GM19452 (cell line): ENCODE data around the gene NCF2.

Experiments
- ATAC-seq: cut with Tn5 transposase; IDR thresholded peaks from one replicate; pipeline ENCODE4 v1.9.1; 2021; ENCODE audit not compliant: unreplicated experiment

Gene NCF2

DNA sequence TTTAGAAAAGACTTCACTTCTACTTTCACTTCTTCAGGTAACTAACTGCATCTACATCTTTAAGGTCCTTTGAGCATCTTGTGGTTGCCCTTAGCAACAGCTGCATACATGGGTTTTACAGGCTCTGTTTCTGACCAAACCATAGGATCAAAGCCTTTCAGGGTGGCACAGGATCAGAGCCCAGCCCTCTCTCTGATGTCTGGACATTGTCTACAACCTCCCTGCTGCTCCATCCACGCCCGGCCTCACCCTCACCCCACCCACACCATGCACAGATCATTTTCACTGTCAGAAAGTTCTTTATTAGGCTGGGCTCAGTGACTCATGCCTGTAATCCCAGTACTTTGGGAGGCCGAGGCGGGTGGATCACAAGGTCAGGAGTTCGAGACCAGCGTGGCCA is 5.2 kb downstream of the NCF2 start:
- ATAC-seq = no peak

DNA sequence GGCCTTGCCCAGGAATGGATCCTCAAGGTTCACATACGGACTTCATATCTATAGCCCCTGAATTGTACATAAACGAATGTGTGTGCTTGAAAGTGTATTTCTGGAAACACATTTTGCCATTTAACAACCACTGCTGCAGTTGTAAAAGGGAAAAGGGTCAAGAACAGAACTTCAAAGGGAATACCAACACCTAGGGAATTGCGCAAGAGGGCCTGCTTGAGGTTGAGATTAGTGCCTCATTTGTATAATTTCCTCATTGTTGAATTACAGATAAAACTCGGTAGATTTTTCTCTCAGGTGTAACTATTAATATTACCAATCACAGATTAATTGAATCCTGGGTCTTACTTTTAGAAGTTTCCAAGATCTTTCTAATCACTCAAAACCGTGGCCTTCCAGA is 6.1 kb downstream of the NCF2 start:
- ATAC-seq = no peak

DNA sequence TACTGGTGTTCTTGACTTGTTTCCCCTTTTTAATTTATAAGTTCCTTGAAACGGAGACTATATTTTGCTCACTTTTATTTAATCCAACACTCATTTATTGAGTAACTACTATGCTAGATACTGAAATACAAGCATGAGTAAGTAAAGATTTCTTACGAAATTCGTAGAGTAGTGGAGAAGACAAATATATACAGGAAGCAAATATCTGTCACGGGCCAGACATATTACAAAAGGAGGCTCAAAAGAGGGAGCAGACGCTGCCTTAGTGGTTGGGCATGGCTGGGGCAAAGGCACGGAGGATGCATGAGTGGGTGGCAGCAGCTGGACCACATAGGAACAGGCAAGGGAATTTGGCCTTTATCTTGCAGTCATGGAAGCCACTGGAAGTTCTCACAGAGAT is 6.8 kb downstream of the NCF2 start:
- no peak for ATAC-seq

DNA sequence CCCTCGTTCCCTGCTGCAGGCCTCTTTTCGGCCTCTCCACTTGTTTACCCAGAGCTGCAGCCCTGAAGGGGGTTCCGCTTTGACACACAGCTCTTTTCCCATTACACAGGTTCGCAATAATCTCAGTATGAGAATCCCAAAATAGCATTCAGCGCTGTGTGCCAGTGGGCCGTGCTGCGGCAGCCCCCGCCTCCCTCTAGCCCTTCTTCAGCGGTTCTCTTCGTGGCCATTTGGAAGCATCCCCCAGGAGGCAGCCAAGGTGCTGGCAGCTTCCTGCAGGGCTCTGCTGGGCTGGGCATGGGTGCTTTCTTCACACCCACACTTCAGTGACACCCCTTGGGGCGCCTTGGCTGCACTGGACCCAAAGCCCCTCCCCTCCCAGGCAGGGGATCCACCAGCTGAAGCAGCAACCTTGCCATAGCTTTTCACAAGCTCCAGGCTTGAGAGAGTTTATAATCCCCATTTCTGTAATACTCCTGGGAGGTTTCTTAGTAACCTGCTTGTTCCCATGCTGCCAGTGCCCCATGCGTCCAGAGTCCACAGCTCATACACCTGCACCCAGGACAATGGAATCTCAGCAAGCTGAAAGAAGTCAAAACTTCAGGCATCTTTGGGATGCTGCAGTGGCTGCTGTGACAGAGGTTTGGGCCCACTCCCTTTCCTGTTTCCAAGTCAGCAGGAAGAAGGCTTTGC is 8.1 kb downstream of the NCF2 start:
- ATAC-seq = no peak

DNA sequence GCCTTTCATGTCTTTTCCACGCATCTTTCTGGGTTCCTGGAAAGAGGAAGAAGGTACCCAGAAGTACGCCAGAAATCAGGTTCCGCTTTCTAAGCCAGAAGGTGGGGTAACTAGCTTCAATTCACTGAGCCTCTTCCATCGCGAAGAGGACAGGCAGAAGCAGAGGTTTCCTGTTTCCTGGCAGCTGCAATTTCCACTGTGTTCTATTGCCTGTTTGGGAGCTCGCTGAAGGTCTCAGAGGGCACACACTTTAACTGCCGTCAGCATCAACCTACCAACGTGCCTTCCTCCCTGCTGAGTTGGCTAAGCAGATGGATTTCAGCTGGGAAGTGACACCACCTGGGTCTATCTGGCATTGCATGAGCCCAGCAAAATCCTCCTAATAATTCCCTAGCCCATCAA is 10.0 kb downstream of the NCF2 start:
- ATAC-seq = no peak

DNA sequence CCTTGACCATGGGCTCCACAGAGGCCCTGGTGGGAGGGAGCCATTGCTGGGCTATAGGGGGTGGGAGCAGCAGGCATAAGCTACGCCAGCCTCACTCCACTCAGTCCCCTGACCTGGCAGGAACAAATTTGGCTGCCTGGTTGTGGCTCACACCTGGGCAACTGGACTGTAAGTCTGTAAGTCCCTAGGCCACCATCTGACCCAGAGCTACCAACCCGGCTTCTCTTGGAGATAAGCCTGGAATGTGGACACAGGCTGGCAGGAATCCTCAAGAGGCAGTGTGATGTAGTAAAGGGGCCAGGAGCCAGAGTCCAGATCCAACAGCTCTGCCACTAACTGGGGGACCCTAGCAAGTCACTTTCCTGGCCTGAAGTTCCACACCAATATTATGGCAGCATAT is 11.4 kb downstream of the NCF2 start:
- no peak for ATAC-seq

DNA sequence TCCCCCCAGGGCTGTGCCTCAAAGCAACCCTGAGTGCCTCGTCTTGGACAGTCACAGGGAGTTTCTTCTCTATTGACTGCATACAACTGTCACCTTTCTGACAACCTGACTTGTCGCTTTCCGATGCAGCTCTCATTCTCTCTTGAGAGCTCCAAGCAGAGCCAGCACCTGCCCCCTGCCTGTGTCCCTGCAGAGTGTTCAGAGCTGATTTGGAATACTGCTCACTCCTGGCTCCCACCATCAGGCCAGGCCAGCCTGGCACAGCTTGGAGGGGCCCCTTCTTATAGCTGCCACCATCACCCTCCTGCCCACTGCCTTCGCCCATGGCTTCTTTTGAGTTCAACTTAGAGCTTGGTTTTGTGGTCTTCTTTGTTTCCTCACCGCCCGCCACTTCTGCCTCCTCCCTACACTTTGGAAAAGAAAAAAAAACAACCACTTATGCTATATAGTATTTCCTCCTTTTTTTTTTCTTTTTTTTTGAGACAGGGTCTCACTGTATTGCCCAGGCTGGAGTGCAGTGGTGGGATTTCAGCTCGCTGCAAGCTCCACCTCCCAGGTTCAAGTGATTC is 12.3 kb downstream of the NCF2 start:
- ATAC-seq = no peak

DNA sequence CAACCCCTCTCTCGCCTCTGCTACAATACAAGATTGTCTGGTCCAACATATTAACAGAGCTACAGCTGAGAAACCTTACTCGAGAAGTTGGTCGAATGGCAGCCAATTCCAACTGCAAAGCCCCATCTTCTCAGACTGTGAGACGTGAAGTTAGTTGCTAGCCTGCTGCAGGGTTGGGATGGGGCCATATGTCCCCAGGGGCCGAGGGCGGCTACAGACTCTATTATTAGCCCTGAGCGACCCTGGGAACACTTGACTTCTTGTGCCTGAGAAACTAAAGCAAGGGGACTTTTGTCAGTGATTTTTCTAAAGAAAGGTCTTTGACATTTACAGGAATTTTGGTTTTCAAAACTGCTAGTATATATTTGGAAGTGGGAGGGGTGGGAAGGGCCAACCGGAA is 13.7 kb downstream of the NCF2 start:
- no peak for ATAC-seq

DNA sequence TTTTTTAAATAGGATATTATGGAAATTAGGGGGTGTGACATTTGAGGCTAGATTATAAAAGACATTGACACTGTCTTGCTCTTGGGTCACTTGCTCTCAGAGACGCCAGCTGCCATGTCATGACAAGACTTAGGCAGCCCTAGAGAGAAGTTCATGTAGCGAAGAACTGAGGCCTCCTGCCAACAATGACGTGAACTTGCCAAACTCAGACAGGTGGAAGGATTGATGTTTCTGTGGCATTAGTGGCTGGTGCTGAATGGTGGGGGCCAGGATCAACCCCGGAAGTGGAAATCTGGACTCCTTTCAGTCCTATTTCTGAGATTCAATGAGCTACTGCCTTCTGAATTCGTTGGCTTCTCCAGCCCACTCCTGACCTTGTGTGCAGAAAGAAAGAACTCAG is 14.7 kb downstream of the NCF2 start:
- ATAC-seq = no peak

DNA sequence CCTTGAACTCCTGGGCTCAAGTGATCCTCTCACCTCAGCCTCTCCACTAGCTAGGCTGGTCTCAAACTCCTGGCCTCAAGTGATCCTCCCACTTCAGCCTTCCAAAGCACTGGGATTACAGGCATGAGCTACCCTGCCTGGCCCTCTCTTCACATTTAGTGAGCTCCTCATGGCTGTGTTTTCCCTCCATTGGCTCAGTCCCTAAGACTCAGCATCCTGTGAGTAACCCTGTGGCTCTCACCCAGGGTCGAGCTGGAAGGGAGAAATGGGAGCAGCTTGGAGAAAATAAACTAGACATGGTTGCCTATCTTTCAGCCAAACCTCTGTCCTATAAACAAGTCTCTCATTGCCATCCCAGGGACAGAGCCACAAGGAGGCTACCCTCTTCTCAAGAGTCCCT is 17.5 kb downstream of the NCF2 start:
- ATAC-seq = no peak

DNA sequence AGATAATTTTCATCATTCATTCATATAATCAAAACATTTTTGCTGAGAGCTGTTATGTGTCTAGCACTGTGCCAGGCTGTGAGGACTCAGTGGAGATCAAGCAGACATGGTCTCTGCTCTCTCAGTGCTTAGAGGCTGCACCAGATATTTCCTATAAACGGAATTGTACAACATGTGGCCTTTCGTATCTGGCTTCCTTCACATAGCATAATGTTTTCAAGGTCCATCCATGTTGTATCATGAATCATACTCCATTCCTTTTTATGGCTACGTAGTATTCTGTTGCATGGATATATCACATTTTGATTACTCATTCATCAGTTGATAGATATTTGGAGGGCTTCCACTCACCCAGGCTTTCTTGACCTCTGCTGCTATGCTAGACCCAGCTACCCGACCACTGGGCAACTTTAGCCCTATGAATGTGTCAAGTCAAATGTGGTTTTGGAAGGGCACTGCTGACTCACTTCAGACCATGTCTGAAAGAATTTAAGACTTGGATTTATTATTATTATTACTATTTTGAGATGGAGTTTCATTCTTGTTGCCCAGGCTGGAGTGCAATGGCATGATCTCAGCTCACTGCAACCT is 18.5 kb downstream of the NCF2 start:
- no peak for ATAC-seq

DNA sequence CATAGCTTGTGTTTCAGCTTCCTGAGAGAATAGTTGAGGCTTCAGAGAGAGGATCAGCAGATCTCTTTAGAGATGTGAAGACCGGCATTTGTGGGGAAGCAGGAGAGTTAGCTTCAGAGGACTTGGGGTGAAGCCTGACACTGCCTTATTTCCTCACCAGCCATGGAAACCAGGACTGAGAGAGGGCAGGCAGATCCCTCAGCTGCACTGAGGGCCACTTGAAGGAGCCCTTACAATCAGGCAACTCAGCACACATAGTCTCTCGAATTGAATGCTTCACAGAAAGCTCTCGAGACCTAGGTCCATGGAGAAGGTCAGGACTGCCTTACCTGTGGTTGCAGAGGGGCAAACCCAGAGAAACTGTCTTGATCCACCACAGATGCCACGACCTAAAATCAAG is 19.8 kb downstream of the NCF2 start:
- no peak for ATAC-seq

DNA sequence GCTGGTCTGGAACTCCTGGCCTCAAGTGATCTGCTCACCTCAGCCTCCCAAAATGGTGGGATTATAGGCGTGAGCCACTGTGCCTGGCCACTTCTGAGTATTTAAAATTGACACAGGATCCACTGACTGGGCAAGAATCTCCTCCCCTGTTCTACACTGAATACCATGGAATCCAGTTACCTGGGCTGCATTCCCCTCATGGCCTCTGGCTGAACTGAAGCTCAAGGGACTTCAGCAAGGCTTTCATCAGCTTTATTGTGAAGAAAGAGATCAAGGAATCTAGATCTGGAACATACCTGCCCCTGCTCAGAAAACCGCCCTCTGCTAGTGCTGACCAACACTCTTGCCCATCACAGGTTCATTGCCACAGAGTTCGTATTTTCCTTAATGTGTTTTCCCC is 20.5 kb downstream of the NCF2 start:
- ATAC-seq = no peak

DNA sequence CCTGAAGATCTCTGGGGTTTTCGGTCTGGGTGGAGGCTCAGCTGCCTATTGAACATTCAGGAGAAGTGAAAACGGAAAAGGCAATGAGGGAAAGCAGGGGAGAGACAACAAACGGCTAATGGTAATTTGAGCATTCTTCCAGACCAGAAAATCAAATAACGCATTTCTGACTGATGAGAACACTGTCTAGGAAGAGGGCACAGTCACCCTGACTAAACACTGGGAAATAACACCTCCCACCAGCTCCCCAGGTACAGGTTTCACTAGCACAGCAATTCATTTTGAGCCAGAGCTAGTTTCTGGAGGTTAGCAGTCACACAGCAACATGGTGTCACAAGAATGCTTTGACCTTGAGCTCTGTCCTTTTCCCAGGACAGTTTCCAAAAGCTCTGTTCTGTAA is 21.1 kb downstream of the NCF2 start:
- no peak for ATAC-seq

DNA sequence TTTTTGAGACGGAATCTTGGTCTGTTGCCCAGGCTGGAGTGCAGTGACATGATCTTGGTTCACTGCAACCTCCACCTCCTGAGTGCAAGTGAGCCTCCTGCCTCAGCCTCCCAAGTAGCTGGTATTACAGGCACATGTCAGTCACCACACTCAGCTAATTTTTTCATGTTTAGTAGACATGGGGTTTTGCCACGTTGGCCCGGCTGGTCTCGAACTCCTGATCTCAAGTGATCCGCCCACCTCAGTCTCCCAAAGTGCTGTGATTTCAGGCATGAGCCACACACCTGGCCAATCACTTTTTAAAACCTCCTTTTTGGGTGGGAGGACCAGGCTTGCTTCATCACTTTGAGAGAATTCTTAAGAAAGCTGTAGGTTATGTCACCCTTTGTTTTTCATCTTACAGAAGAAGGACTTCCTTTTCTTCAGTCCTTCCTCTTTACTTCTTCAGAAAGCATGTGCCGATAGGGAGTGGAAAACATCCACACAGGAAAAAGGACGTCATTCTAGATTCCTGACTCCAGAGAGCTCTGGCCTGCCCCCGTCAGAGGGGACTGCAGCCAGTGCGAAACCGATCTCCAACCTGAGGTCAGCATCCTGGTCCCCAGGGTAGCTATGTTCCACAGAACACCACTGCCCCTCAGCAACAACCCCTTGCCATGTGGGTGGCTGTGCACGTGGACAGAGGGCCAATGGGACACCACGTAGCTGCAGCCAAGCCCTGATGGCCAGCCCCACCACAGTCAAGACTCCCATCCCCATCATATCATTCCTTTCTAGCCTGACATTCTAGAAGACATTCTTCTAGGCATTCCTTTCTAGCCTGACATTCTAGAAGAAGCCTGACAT is 21.9 kb downstream of the NCF2 start:
- ATAC-seq = no peak

DNA sequence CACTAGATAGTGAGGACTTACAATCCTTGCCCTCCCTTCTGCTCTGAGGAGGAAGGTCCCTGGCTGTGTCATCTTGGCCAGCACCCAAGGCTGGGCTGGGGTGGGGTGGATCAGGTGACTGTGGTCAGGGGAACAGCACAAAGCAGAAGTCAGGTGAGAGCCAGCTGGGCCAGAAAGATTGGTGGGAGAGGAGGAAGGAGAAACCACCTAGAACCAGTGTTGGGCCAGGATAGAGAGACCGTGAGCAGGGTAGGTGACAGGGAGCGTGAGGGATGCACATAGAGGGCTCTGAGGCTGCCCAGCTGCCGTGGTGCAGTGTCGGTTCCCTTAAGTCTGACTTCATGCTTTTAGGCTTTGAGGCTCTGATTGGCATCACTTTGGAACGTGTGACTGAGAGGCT is 22.7 kb downstream of the NCF2 start:
- peak; percentile 50 for ATAC-seq

DNA sequence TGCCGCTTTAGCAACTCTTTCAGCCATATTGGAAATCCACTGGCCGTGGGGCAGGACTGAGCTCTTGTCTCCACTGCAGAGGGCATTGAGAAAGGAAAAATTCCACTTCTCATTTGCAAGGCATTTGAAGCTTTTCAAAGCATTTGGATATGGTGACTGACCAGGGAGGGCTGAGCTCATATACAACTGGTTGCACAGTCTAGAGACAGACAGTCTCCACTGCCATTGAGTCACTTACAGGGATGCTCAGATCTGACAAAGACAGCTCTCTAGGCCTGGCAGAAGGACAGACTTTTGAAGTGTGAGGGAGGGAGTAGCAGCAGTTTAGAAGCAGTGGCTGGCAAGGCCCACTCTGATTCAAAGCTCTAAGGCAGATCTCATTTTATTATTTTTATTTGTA is 24.2 kb downstream of the NCF2 start:
- no peak for ATAC-seq

DNA sequence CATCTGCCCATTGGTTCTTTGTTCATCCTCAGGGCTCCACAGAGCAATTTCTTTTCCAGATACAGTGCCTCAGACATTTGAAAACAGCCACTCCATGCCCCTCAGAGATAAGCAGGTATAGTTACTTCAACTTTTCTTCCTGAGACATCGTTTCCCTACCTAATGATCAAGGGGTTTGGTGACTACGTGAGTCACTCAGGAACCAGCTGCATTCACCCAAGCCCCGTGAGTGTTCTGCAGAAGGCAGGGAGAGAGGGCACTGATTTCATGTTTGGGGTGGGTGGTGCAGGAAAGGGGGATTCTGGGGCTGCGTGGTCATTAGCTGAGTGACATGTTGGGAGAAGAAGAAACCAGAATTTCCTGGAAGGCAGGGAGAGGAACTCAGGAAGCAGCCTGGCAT is 25.0 kb downstream of the NCF2 start:
- no peak for ATAC-seq

DNA sequence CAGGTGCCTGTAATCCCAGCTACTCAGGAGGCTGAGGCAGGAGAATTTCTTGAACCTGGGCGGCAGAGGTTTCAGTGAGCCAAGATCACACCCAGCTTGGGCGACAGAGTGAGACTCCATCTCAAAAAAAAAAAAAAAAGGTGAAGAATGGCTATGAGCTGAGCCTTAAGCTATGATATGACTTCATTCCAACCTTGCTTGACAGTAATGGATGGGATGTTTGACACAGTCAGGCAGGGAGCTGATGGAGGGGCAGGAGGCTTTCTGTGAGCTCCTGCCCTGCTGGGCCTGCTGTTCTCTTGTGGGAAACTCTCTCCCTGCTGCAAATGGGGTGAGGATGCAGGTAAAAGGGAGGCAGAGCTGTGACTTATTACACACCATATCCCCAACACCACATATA is 27.6 kb downstream of the NCF2 start:
- ATAC-seq = no peak

DNA sequence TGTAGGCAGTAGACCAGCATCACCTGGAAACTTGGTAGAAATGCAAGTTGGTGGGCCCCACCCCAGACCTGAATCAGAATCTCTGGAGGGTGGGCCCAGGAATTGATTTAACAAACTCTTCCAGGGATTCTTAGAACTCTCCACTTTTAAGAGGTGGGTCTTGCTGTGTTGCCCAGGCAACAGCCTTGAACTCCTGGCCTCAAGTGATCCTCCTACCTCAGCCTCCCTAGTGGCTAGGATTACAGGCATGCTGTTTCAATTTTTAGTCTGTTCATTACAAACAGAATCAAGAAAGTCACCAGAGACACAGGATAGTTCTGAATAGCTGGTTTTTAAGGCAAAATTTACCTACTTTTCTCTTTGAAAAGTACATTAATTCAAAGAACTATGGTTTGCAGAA is 31.2 kb downstream of the NCF2 start:
- no peak for ATAC-seq

DNA sequence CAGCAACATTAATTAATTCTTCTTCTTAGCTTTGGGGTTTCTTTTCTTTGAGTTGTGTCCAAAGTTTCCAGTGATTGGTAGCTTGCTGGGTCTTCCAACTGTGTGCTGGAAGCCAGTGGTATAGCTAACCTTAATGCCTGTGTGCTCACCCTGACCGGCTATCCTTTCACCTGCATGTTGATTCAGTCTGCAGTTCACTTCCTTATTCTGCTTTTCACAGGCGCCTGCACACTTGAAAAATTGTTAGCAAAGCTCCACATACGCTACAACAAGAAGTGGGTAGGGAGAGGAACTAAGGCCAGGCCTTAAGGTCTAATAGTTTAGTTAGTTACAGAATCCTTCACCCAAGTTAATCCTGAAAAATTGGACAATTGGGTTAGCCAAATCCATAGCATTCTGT is 35.7 kb downstream of the NCF2 start:
- no peak for ATAC-seq

DNA sequence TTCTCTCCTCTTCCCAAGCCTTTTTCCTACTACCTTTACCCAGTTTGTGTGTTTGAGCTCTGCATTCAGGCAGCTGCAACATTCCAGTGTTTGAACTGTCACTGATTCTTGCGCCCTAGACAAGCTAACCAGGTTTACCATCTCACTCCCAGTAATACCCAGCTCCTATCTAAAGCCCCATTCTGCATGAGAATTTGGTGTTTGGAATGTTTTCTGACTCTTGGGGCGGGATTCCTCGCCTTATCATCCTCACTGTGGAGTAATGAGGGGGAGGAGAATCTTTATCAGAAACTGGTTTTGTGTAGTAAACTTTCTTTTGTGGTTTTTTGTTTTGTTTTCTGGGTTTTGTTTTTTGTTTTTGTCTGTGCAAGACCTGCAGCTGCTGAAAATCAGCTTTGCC is 36.5 kb downstream of the NCF2 start:
- no peak for ATAC-seq
